Measurements from ENCODE around the gene SNX22. TPM values are rescaled to one million over a fixed set of nuclear protein-coding genes. Genes with fewer than 3 reads are reported as not detected.

SNX22 gene
- total RNA-seq, 1 donor, result 0.18 TPM

- no peak overlapping the region for H3K4me3 ChIP-seq (ENCODE audit: low read depth, low read length)
- peak; percentile 42 for DNase-seq (ENCODE audit: low read depth)
- TF ChIP-seq CTCF (IDR thresholded peaks at IDR 0.05; ENCODE audit: insufficient read depth, low read length), result no peak
Observed at GRCh38 chr15:64134345-64134829, 17.1 kb upstream of the SNX22 start.

- H3K4me3 ChIP-seq (ENCODE audit: low read depth, low read length), result no peak overlapping the region
Observed at GRCh38 chr15:64136347-64136746, 15.2 kb upstream of the SNX22 start.

GRCh38 chr15:64137226-64137833 lies 14.2 kb upstream of the SNX22 start:
- DNase-seq (ENCODE audit: low read depth), result no peak
- no peak for TF ChIP-seq CTCF (IDR thresholded peaks at IDR 0.05; ENCODE audit: insufficient read depth, low read length)
- no peak overlapping the region for H3K4me3 ChIP-seq (ENCODE audit: low read depth, low read length)

More at GRCh38 chr15:64136347-64136746, 15.2 kb upstream of the SNX22 start:
- no peak for DNase-seq (ENCODE audit: low read depth)
- TF ChIP-seq CTCF (IDR thresholded peaks at IDR 0.05; ENCODE audit: insufficient read depth, low read length), result no peak

- DNase-seq (ENCODE audit: low read depth), result no peak
- H3K4me3 ChIP-seq (ENCODE audit: low read depth, low read length), result no peak overlapping the region
- TF ChIP-seq CTCF (IDR thresholded peaks at IDR 0.05; ENCODE audit: insufficient read depth, low read length), result no peak
Observed at GRCh38 chr15:64138331-64138941, 13.1 kb upstream of the SNX22 start.

GRCh38 chr15:64141798-64142512 lies 9.6 kb upstream of the SNX22 start:
- H3K4me3 ChIP-seq (ENCODE audit: low read depth, low read length), result no peak overlapping the region
- TF ChIP-seq CTCF (IDR thresholded peaks at IDR 0.05; ENCODE audit: insufficient read depth, low read length), result no peak
- no peak for DNase-seq (ENCODE audit: low read depth)

- no peak for DNase-seq (ENCODE audit: low read depth)
- H3K4me3 ChIP-seq (ENCODE audit: low read depth, low read length), result no peak overlapping the region
- TF ChIP-seq CTCF (IDR thresholded peaks at IDR 0.05; ENCODE audit: insufficient read depth, low read length), result no peak
Observed at GRCh38 chr15:64143276-64143675, 8.3 kb upstream of the SNX22 start.
